Stimulated activated CD8-positive, alpha-beta memory T cell treated with anti-CD3 and anti-CD28 coated beads, Interleukin-12 subunit alpha, Interleukin-12 subunit beta, amount 100 ng/mL, for 24 hours (primary cell): ENCODE results near the gene MMP26.
"Not testable (repeated sequence)": the region's sequence is repeated elsewhere in the genome, so short reads cannot be mapped to it uniquely, and the experiment has no call there.

Experiments used
- DNase-seq: peaks from one replicate; pipeline ENCODE4 v3.0.0-alpha.2; 2020; ENCODE audit errors: extremely low read depth

Gene MMP26

GRCh38 chr11:4722616-4723534 lies 18.3 kb downstream of the MMP26 start:
- not testable (repeated sequence) for DNase-seq

GRCh38 chr11:4727171-4727570 lies 22.6 kb downstream of the MMP26 start:
- no peak for DNase-seq

- no peak for DNase-seq
These were observed 36.2 kb downstream of the MMP26 start for GRCh38 chr11:4740735-4741134.

- DNase-seq = no peak
These were observed 43.9 kb downstream of the MMP26 start for GRCh38 chr11:4748438-4748837.

- no peak for DNase-seq
These were observed 46.6 kb downstream of the MMP26 start for GRCh38 chr11:4751201-4751600.
